ENCODE data around the gene ATP8B1. TPM values are rescaled to one million over a fixed set of nuclear protein-coding genes. Genes with fewer than 3 reads are reported as not detected.

The ATP8B1 gene
- polyA plus RNA-seq, 3 donors, result 0.02 to 0.11 (median 0.03) TPM

DNA sequence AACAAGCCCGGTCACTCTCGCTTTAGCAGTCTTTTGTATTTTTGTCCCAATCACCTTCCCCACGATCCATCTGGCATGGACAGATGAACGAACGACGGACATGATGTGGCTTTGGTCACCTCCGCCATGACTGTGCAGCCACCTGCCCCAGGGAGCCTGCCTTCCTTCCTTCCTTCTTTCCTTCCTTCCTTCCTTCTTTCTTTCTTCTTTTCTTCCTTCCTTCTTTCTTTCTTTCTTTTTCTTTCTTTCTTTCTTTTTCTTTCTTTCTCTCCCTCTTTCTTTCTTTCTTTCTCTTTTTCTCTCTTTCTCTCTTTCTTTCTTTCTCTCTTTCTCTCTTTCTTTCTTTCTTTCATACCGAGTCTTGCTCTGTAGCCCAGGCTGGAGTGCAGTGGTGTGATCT is 39.0 kb downstream of the ATP8B1 start:
- TF ChIP-seq, protein P1, sequence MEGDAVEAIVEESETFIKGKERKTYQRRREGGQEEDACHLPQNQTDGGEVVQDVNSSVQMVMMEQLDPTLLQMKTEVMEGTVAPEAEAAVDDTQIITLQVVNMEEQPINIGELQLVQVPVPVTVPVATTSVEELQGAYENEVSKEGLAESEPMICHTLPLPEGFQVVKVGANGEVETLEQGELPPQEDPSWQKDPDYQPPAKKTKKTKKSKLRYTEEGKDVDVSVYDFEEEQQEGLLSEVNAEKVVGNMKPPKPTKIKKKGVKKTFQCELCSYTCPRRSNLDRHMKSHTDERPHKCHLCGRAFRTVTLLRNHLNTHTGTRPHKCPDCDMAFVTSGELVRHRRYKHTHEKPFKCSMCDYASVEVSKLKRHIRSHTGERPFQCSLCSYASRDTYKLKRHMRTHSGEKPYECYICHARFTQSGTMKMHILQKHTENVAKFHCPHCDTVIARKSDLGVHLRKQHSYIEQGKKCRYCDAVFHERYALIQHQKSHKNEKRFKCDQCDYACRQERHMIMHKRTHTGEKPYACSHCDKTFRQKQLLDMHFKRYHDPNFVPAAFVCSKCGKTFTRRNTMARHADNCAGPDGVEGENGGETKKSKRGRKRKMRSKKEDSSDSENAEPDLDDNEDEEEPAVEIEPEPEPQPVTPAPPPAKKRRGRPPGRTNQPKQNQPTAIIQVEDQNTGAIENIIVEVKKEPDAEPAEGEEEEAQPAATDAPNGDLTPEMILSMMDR (IDR thresholded peaks at IDR 0.05), result no peak
- peaks cover 17 to 20% of the 10 kb centered on the region in 2 donors for H3K4me1 ChIP-seq (ENCODE audit: control insufficient read depth in 1 of 2, insufficient read depth in 2 of 2, low read length in 2 of 2)
- DNase-seq, result no peak
- Mint-ChIP-seq H3K27ac (peak overlapping the region in 1 of 7 donors; percentile 10), H3K9me3 (peaks cover 0 to 6% (median 0%) of the 10 kb centered on the region in 7 donors), H3K27me3 (ENCODE audit: low read depth in 3 of 3) (peaks cover 0 to 3% (median 2%) of the 10 kb centered on the region in 3 donors), H3K4me1 (peaks cover 21% of the 10 kb centered on the region), H3K4me3 (no peak overlapping the region), H3K36me3 (no peaks in the 10 kb centered on the region)
- H3K4me2 ChIP-seq (replicated peaks; ENCODE audit: extremely low read depth, low read length, poor library complexity, severe bottlenecking), result no peak overlapping the region
- no peaks in the 10 kb centered on the region for H3K36me3 ChIP-seq (replicated peaks in 1 of 2; ENCODE audit: control insufficient read depth in 1 of 2, insufficient read depth in 2 of 2, low read length in 2 of 2)
- no peaks in the 10 kb centered on the region for H3K79me2 ChIP-seq (ENCODE audit: insufficient read depth, low read length)
- intact Hi-C loops (cut with micrococcal nuclease), result no loop called here
- H3K9me3 ChIP-seq (replicated peaks in 1 of 2; ENCODE audit: control insufficient read depth in 1 of 2, insufficient read depth in 1 of 2, low read length in 2 of 2), result no peaks in the 10 kb centered on the region
- WGBS (ENCODE audit: insufficient coverage), result 82% methylated on average over 5 of the region's 8 CpGs
- H2AFZ ChIP-seq (ENCODE audit: insufficient read depth, low read depth, low read length, poor library complexity, severe bottlenecking), result no peak overlapping the region
- H3K27ac ChIP-seq (ENCODE audit: low read depth in 1 of 2, low read length in 2 of 2), result no peak overlapping the region
- no peaks in the 10 kb centered on the region for H4K20me1 ChIP-seq (ENCODE audit: insufficient read depth, low read length)
- H3K9ac ChIP-seq (ENCODE audit: insufficient read depth, low read length, poor library complexity, severe bottlenecking), result no peak overlapping the region
- no peaks in the 10 kb centered on the region for H3K27me3 ChIP-seq (ENCODE audit: control insufficient read depth in 2 of 2, insufficient read depth in 2 of 2, low read length in 2 of 2)
- no peak overlapping the region for H3K4me3 ChIP-seq (replicated peaks in 1 of 3; ENCODE audit: low read depth in 2 of 3, low read length in 3 of 3)

DNA sequence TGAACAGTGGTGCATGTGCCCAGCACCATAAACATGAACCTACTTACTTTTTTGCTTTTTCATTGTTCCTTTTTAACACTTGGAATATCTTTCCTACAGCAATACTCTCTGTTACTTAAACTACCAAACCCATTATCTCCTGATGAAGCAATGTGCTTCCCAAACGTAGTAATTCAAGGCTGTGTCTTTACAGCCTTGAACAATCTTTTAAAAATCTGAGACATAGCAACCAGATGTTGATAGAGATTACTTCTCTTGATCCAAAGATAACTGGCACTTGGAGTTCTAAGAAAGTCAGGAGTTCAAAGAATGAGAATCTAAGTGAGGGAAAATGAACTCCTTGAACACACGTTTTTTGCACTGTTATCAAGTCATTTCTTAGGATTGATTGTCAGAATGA is 40.4 kb downstream of the ATP8B1 start:
- Mint-ChIP-seq H3K4me1 (peaks cover 12% of the 10 kb centered on the region), H3K9me3 (peaks cover 0 to 6% (median 0%) of the 10 kb centered on the region in 7 donors), H3K27me3 (ENCODE audit: low read depth in 3 of 3) (peaks cover 0 to 5% (median 2%) of the 10 kb centered on the region in 3 donors), H3K36me3 (no peaks in the 10 kb centered on the region), H3K27ac (peak overlapping the region in 1 of 7 donors; percentile 28), H3K4me3 (no peak overlapping the region)
- WGBS (ENCODE audit: insufficient coverage), result 67% methylated on average over 1 of the region's 2 CpGs
- DNase-seq, result no peak
- Histone ChIP-seq H4K20me1 (ENCODE audit: insufficient read depth, low read length) (no peaks in the 10 kb centered on the region), H3K4me1 (ENCODE audit: control insufficient read depth in 1 of 2, insufficient read depth in 2 of 2, low read length in 2 of 2) (peaks cover 5 to 6% of the 10 kb centered on the region in 2 donors), H3K36me3 (replicated peaks in 1 of 2; ENCODE audit: control insufficient read depth in 1 of 2, insufficient read depth in 2 of 2, low read length in 2 of 2) (no peaks in the 10 kb centered on the region), H3K9ac (ENCODE audit: insufficient read depth, low read length, poor library complexity, severe bottlenecking) (no peak overlapping the region), H3K27ac (ENCODE audit: low read depth in 1 of 2, low read length in 2 of 2) (no peak overlapping the region), H3K9me3 (replicated peaks in 1 of 2; ENCODE audit: control insufficient read depth in 1 of 2, insufficient read depth in 1 of 2, low read length in 2 of 2) (no peaks in the 10 kb centered on the region), H2AFZ (ENCODE audit: insufficient read depth, low read depth, low read length, poor library complexity, severe bottlenecking) (no peak overlapping the region), H3K4me3 (replicated peaks in 1 of 3; ENCODE audit: low read depth in 2 of 3, low read length in 3 of 3) (no peak overlapping the region), H3K4me2 (replicated peaks; ENCODE audit: extremely low read depth, low read length, poor library complexity, severe bottlenecking) (no peak overlapping the region), H3K79me2 (ENCODE audit: insufficient read depth, low read length) (no peaks in the 10 kb centered on the region), H3K27me3 (ENCODE audit: control insufficient read depth in 2 of 2, insufficient read depth in 2 of 2, low read length in 2 of 2) (no peaks in the 10 kb centered on the region)
- intact Hi-C loops (cut with micrococcal nuclease), result no loop called here
- TF ChIP-seq, protein P1 (IDR thresholded peaks at IDR 0.05), result no peak

All from CD14-positive monocyte (primary cell).